AG10803 (cell line): Measurements from ENCODE around the gene MMP25.

Source experiments
- DNase-seq: peaks from one replicate; pipeline ENCODE4 v3.0.0; 2010; ENCODE audit warnings: low read depth
- H3K4me3 ChIP-seq: 2 replicates; pipeline ENCODE4 v1.5.1; 2011; ENCODE audit warnings: mild to moderate bottlenecking, low read length, control low read depth
- TF ChIP-seq, protein P1 (sequence below): conservative IDR thresholded peaks from 2 replicates; pipeline ENCODE4 v1.5.1; 2011; ENCODE audit warnings: mild to moderate bottlenecking, low read length, control low read depth, inconsistent platforms

MMP25 gene

GRCh38 chr16:3012246-3012645 lies 34.1 kb upstream of the MMP25 start:
- no peak overlapping the region for H3K4me3 ChIP-seq
- TF ChIP-seq, protein P1, sequence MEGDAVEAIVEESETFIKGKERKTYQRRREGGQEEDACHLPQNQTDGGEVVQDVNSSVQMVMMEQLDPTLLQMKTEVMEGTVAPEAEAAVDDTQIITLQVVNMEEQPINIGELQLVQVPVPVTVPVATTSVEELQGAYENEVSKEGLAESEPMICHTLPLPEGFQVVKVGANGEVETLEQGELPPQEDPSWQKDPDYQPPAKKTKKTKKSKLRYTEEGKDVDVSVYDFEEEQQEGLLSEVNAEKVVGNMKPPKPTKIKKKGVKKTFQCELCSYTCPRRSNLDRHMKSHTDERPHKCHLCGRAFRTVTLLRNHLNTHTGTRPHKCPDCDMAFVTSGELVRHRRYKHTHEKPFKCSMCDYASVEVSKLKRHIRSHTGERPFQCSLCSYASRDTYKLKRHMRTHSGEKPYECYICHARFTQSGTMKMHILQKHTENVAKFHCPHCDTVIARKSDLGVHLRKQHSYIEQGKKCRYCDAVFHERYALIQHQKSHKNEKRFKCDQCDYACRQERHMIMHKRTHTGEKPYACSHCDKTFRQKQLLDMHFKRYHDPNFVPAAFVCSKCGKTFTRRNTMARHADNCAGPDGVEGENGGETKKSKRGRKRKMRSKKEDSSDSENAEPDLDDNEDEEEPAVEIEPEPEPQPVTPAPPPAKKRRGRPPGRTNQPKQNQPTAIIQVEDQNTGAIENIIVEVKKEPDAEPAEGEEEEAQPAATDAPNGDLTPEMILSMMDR = no peak
- DNase-seq = no peak

- H3K4me3 ChIP-seq = no peak within 1 kb of the TSS
- DNase-seq = no peak
- TF ChIP-seq, protein P1 = no peak
These were observed 33.4 kb upstream of the MMP25 start, which contains the start of gene CLDN9 for GRCh38 chr16:3012828-3013420. Gene CLDN9 (plus strand): TSS chr16:3012923. CDS start chr16:3013363, 440 bp downstream.

- TF ChIP-seq, protein P1 = no peak; the same call in 1 of the 2 replicates
- no peak overlapping the region for H3K4me3 ChIP-seq
- DNase-seq = no peak
These were observed 32.8 kb upstream of the MMP25 start for GRCh38 chr16:3013491-3013951.

DNA sequence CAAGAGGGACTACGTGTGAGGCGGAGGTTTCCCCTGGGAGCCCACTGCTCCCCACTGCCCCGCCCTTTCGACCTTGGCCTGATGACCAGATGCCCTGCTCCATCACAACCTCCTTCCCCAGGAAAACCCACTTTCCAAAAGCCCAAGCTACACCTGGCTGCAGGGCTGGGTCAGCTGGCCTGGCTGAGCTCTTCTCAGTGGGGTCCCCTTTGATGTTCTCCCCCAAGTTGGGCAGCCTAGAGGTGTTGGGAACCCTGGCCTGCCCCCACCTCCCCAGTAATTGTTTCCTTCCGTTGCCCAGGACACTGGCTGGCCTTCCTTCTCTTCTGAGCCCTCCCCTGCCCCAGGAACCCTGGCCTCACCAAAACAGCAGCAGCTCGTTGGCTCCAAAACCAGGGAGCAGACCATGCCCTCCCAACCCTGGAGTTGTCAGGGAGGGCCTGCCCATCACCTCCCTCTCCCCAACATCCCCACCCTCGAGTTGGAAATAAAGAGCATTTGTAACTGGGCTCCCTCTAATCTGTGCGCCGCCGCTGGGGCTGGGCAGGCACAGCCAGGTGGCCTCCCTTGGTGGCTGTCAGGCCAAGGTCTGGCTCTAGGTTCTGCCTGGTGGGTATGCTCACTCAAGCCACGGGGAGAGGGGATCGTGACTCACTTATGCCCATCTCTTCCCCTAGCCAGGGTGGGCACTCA lies 32.2 kb upstream of the MMP25 start:
- H3K4me3 ChIP-seq = no peak overlapping the region
- DNase-seq = no peak
- TF ChIP-seq, protein P1 = no peak

- no peak for DNase-seq
- TF ChIP-seq, protein P1 = no peak
- H3K4me3 ChIP-seq = no peak overlapping the region
These were observed 31.4 kb upstream of the MMP25 start for GRCh38 chr16:3014971-3015370.

DNA sequence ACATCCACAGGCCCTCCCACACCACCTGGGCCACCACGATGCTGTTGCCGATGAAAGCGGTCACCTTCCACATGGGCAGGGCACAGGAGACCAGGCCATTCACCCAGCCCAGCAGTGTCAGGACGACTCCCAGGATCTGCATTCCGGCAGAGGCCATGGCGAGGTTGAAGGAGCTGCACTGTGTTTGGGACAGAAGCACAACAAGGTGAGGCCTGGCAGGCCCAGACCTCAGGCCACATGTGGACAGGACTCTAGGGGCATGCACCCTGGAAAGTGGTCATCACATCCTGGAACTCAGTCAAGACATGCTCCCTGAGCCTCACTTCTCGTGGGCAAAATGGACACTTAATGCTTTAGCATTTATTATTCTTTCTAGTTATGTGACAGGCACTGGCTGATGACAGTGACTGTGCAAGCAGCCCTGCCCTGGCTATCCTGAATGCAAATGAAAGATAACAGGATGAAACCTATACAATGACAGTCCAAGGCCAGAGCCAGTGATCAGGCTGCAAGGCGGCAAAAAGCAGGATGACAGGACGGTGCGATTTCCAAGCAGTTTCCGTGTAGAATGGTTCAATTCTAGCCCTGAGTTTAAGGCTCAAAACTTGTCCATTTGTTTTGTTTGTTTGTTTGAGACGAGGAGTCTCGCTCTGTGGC lies 30.4 kb upstream of the MMP25 start:
- TF ChIP-seq, protein P1 = no peak
- no peak for DNase-seq
- no peak overlapping the region for H3K4me3 ChIP-seq

GRCh38 chr16:3017344-3017743 lies 29.0 kb upstream of the MMP25 start:
- no peak overlapping the region for H3K4me3 ChIP-seq
- DNase-seq = no peak
- TF ChIP-seq, protein P1 = no peak
